ENCODE measurements around the gene CSF3.

Gene CSF3

DNA sequence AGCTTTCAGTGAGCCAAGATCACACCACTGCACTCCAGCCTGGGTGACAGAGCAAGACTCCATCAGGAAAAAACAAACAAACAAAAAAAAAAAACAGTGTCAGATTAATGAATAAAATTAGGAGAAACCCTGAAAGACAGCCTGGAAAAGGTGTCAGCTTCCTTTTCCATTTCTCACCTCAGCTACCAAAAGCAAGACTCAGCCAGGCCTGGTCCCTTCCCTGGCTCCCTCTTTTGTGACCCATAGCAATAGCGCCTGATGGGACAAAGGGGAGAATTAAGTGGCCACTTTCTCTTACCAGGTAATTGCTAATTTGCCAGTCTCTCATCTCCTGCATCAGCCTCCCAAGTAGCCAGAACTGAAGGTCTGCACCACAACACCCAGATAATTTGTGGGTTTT lies 43.6 kb downstream of the CSF3 start:
- no peaks in the 10 kb centered on the region for H3K36me3 ChIP-seq (ENCODE audit: control insufficient read depth in 5 of 5, insufficient read depth in 5 of 5, low read length in 5 of 5)
- H3K9ac ChIP-seq (ENCODE audit: low read length in 5 of 5) = no peak overlapping the region
- H3K27me3 ChIP-seq (ENCODE audit: control insufficient read depth in 5 of 5, insufficient read depth in 4 of 5, low read length in 5 of 5) = no peaks in the 10 kb centered on the region
- H3K27ac ChIP-seq (ENCODE audit: low read depth, low read length) = peak overlapping the region; percentile 69
- H3K9me3 ChIP-seq (ENCODE audit: control insufficient read depth in 5 of 5, low read length in 5 of 5) = no peaks in the 10 kb centered on the region
- no peak overlapping the region for H3K4me3 ChIP-seq (ENCODE audit: low read depth in 1 of 5, low read length in 5 of 5)
- H3K4me1 ChIP-seq (ENCODE audit: control insufficient read depth in 5 of 5, insufficient read depth in 5 of 5, low read length in 5 of 5) = peaks cover 4 to 35% (median 34%) of the 10 kb centered on the region in 5 donors

DNA sequence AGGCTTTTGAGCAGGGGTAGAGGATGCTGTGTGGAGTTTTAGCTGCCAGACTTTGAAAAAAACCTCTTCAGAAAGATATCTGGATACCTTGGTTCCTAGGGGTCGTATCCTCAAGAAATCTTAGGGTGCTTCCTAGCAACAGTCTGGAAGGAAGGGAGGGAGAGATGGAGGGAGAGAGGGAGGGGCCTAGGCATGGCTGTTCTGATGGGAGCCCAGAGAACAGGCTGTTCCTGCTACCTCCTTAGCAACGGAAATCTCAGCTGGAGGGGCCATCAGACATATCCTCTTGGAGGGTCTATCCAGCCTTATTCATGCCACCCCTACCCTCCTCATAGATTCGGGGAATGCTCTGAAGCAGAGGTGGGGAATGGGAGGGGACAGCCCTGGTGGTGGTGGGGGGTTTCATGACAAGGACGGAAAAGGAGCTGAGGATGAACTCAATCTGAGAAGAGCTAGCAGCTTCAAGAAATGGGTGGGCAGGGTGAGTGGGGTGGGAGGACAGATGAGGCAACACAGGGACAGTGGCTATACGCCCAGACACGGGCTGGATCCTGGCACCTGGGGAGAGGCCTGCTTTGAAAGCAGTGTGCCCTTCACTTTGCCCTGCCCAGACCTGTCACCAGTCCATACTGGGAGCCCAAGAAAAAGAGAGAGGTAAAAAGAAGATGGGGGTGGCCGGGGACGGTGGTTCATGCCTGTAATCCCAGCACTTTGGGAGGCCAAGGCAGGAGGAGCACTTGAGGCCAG lies 44.7 kb downstream of the CSF3 start:
- H3K9me3 ChIP-seq (ENCODE audit: control insufficient read depth in 5 of 5, low read length in 5 of 5) = no peaks in the 10 kb centered on the region
- H3K4me1 ChIP-seq (ENCODE audit: control insufficient read depth in 5 of 5, insufficient read depth in 5 of 5, low read length in 5 of 5) = peaks cover 11 to 41% (median 36%) of the 10 kb centered on the region in 5 donors
- no peaks in the 10 kb centered on the region for H3K36me3 ChIP-seq (ENCODE audit: control insufficient read depth in 5 of 5, insufficient read depth in 5 of 5, low read length in 5 of 5)
- no peak overlapping the region for H3K9ac ChIP-seq (ENCODE audit: low read length in 5 of 5)
- H3K27ac ChIP-seq (ENCODE audit: low read depth, low read length) = no peak overlapping the region
- H3K27me3 ChIP-seq (ENCODE audit: control insufficient read depth in 5 of 5, insufficient read depth in 4 of 5, low read length in 5 of 5) = no peaks in the 10 kb centered on the region
- H3K4me3 ChIP-seq (ENCODE audit: low read depth in 1 of 5, low read length in 5 of 5) = no peak overlapping the region

DNA sequence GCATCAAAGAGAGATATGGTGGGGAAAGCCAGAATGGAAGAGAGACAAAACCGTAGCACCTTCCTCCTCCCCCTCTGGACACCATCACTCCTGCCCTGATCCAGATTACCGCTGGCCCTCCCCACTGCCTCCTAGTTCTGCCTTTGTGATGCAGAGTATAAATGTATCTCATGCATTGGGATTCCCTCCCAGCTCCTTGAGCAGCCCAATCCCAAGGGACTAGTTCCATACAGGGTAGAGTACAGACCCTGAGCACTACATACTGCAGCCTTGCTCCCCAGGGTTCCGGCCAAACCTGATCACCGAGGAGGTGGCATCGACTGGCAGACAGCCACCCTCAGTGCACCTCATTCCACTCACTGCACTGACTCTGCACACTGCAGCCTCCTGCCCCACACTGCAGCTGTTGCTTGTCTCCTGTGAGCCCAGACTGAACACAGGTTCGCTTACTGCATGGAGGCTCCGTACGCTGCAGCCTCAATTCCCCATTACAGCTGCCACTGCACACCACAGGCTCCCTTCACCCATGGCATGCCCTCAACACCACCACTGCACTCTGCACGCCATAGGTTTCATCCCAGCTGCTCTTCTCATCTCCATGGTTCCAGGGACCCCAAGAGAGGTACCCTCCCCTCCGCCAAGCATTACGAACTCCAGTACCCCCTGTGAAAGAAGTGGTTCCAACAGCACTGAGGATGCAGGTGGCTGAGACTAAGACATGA lies 45.8 kb downstream of the CSF3 start:
- Histone ChIP-seq H3K4me3 (ENCODE audit: low read depth in 1 of 5, low read length in 5 of 5) (no peak overlapping the region), H3K27me3 (ENCODE audit: control insufficient read depth in 5 of 5, insufficient read depth in 4 of 5, low read length in 5 of 5) (no peaks in the 10 kb centered on the region), H3K9me3 (ENCODE audit: control insufficient read depth in 5 of 5, low read length in 5 of 5) (no peaks in the 10 kb centered on the region), H3K36me3 (ENCODE audit: control insufficient read depth in 5 of 5, insufficient read depth in 5 of 5, low read length in 5 of 5) (no peaks in the 10 kb centered on the region), H3K9ac (ENCODE audit: low read length in 5 of 5) (no peak overlapping the region), H3K4me1 (ENCODE audit: control insufficient read depth in 5 of 5, insufficient read depth in 5 of 5, low read length in 5 of 5) (peaks cover 14 to 52% (median 45%) of the 10 kb centered on the region in 5 donors), H3K27ac (ENCODE audit: low read depth, low read length) (no peak overlapping the region)

DNA sequence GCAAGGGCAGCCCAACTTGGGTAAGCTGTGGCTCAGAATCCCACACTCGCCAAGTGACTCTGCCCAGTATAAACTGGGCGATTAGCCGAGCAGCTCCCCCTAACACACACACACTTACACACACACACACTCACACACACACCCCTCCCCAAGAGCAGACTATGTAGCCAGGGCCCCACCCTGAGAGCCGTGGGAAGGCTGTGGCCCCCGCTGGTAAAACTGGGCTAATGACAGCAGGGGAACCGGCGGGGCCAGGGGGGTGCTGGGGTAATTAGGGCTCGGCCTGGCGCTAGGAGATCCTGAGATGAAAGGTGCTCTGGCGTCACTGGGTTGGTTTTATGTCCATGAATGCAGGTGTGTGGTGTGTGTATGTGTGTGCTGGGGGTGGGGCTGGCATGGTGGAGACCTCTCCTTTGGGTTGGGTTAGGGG lies 46.4 kb downstream of the CSF3 start:
- no peak overlapping the region for H3K4me3 ChIP-seq (ENCODE audit: low read depth in 1 of 5, low read length in 5 of 5)
- H3K9ac ChIP-seq (ENCODE audit: low read length in 5 of 5) = no peak overlapping the region
- H3K27ac ChIP-seq (ENCODE audit: low read depth, low read length) = no peak overlapping the region
- peaks cover 14 to 56% (median 47%) of the 10 kb centered on the region in 5 donors for H3K4me1 ChIP-seq (ENCODE audit: control insufficient read depth in 5 of 5, insufficient read depth in 5 of 5, low read length in 5 of 5)
- H3K27me3 ChIP-seq (ENCODE audit: control insufficient read depth in 5 of 5, insufficient read depth in 4 of 5, low read length in 5 of 5) = no peaks in the 10 kb centered on the region
- H3K9me3 ChIP-seq (ENCODE audit: control insufficient read depth in 5 of 5, low read length in 5 of 5) = no peaks in the 10 kb centered on the region
- H3K36me3 ChIP-seq (ENCODE audit: control insufficient read depth in 5 of 5, insufficient read depth in 5 of 5, low read length in 5 of 5) = no peaks in the 10 kb centered on the region

DNA sequence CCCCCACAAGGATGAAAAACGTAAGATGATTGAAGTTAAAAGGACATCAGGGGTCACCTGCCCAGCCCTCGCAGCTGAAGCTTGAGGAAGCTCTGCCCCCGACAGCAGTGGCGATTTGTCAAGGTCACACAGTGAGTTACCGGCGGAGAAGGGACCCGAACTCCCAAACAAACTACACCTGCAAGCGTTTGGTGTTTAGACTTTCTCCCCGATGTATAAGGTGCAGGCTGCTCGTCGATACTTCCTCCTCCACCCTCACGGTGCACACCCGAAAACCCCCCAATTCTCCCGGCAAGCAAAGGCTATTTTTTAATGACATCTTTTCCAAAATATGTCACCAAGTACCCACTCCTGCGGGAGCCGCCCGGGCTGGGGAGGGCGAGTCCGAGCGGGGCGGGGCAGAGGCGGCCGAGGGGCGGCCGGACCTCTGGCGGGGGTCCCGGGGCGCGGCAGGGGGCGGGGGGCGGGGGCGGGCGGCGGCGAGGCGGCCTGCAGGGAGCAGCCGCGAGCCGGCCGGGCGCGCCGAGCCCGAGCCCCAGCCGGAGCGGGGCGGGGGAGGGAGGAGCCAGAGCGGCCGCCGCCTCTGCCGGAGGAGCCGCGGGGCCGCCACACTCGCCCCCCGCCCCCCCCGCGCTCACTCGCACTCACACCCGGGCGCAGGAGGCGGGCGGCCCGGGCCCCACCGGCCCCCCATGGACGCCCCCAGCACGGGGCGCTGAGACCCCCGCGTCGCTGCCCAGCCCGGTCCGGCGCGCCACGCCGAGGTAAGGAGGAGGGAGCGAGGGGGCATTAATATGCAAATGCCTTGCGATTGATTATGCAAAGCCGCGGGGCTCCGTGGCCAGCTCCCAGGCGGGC lies 47.3 kb downstream of the CSF3 start, which contains the start of gene THRA:
Gene THRA, plus strand, starts transcription at position 637 of the 858 bp plus-strand sequence. CDS start 11,524 bp downstream, outside the sequence.
- Histone ChIP-seq H3K36me3 (ENCODE audit: control insufficient read depth in 5 of 5, insufficient read depth in 5 of 5, low read length in 5 of 5) (peaks cover 0 to 4% (median 0%) of the 10 kb centered on the region in 5 donors), H3K27ac (ENCODE audit: low read depth, low read length) (peak within 1 kb of the TSS; percentile 89), H3K9me3 (ENCODE audit: control insufficient read depth in 5 of 5, low read length in 5 of 5) (no peaks in the 10 kb centered on the region), H3K4me3 (ENCODE audit: low read depth in 1 of 5, low read length in 5 of 5) (peak within 1 kb of the TSS; percentile 90 to 99 (median 96)), H3K27me3 (ENCODE audit: control insufficient read depth in 5 of 5, insufficient read depth in 4 of 5, low read length in 5 of 5) (no peaks in the 10 kb centered on the region), H3K9ac (ENCODE audit: low read length in 5 of 5) (peak within 1 kb of the TSS; percentile 44 to 93 (median 82)), H3K4me1 (ENCODE audit: control insufficient read depth in 5 of 5, insufficient read depth in 5 of 5, low read length in 5 of 5) (peaks cover 16 to 64% (median 54%) of the 10 kb centered on the region in 5 donors)

DNA sequence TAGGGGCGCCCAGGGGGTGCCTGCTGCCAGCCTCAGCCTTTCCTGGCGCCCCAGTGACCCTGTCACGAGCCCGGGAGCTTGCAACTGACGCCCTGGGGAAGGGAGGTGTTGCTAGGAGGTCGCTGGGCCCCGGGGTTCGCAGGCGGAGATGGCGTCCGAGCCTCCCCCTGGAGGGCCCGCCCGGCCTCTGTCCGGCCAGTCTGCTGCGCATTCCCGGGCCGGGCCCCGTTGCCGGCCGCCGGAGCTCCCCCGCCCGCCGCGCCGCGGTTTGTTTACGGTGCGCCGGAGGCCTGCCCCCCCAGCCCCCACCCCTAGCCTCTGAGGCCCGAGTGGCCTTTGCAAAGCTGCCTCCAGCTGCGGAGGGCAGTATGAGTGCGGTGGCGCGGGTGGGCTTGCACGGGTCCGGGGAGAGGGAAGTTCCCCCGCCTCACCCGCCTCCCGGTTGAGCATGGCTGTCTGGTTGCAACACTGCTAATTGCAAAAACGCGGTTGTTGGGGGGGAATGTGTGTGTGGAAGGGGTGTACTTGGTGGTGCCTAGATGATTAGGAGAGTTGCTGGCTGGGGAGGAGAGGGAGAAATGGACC lies 48.0 kb downstream of the CSF3 start:
- Histone ChIP-seq H3K4me3 (ENCODE audit: low read depth in 1 of 5, low read length in 5 of 5) (peak overlapping the region; percentile 90 to 99 (median 96)), H3K36me3 (ENCODE audit: control insufficient read depth in 5 of 5, insufficient read depth in 5 of 5, low read length in 5 of 5) (peaks cover 0 to 4% (median 0%) of the 10 kb centered on the region in 5 donors), H3K9ac (ENCODE audit: low read length in 5 of 5) (peak overlapping the region in 4 of 5 donors; percentile 78 to 93 (median 86)), H3K27ac (ENCODE audit: low read depth, low read length) (peak overlapping the region; percentile 89), H3K27me3 (ENCODE audit: control insufficient read depth in 5 of 5, insufficient read depth in 4 of 5, low read length in 5 of 5) (no peaks in the 10 kb centered on the region), H3K4me1 (ENCODE audit: control insufficient read depth in 5 of 5, insufficient read depth in 5 of 5, low read length in 5 of 5) (peaks cover 18 to 64% (median 54%) of the 10 kb centered on the region in 5 donors), H3K9me3 (ENCODE audit: control insufficient read depth in 5 of 5, low read length in 5 of 5) (no peaks in the 10 kb centered on the region)

DNA sequence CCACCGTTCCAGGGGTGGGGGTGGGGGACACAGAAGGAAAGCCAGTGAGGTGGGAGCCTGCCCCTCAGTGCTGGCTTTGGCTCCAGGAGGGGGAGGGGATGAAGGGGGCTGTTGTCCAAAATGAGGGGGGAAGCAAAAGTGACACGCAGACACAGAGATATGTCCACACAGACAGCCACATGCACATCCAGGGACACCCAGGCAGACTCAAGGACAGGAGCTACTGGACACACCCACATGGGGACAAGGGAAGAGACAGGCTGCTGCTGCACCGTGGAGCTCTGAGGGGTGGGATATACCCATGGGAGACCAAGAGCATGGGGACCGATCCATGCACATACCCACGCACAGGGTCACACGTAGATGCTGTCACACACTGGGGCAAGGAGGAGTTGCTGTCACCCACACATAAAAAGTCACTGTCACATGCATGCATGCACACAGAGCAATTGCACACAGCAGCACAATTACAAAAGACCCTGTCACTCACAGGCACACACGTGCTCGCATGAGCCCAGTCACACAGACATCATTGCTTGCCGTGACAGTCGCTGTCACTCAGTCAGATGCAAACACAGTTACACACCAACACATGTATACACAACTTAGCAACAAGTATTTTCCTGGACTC lies 48.8 kb downstream of the CSF3 start:
- no peaks in the 10 kb centered on the region for H3K9me3 ChIP-seq (ENCODE audit: control insufficient read depth in 5 of 5, low read length in 5 of 5)
- H3K4me1 ChIP-seq (ENCODE audit: control insufficient read depth in 5 of 5, insufficient read depth in 5 of 5, low read length in 5 of 5) = peaks cover 23 to 64% (median 58%) of the 10 kb centered on the region in 5 donors
- H3K36me3 ChIP-seq (ENCODE audit: control insufficient read depth in 5 of 5, insufficient read depth in 5 of 5, low read length in 5 of 5) = peaks cover 0 to 4% (median 0%) of the 10 kb centered on the region in 5 donors
- H3K27ac ChIP-seq (ENCODE audit: low read depth, low read length) = peak overlapping the region; percentile 89
- H3K9ac ChIP-seq (ENCODE audit: low read length in 5 of 5) = peak overlapping the region; percentile 44 to 93 (median 82)
- no peaks in the 10 kb centered on the region for H3K27me3 ChIP-seq (ENCODE audit: control insufficient read depth in 5 of 5, insufficient read depth in 4 of 5, low read length in 5 of 5)
- peak overlapping the region; percentile 90 to 99 (median 96) for H3K4me3 ChIP-seq (ENCODE audit: low read depth in 1 of 5, low read length in 5 of 5)

DNA sequence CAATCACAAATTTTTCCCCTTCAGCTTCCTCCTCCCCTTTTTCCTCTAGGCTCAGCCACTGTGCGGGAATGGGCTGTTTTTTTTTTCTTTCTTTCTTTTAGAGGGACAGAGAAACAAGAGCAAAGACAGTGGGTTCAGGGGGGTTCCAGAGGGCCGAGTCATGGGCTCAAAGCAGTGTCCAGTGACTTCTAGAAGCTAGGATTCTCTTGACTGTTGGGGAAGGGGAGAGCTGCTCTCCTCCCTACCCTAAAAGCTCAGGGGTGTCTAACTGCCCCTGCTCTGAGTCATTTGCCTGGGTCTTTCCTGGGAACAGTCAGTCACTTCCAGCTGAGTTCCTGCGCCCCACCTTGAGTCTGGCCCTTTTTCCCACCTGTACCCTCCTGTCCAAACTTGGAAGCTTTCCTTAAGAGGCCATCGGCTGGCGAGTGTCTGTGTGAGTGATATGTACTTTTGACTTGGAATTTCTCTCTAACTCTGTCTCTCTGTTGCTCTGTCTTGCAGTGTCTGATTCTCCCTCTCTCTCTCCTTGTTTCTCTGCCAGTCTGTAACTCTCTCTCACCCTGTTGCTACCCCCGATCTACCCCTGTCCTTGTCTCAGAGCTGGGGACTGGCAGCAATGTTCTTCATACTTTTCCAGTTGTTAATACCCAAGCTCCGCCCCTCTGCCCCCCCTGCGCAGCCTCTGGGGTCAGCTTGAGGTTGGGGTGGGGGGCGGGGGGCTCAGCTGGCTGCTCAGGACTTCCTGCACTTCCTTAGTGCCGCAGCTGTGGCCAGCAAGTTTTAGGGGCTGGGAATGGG lies 49.9 kb downstream of the CSF3 start:
- H3K9ac ChIP-seq (ENCODE audit: low read length in 5 of 5) = peak overlapping the region in 4 of 5 donors; percentile 52 to 93 (median 64)
- peaks cover 32 to 73% (median 70%) of the 10 kb centered on the region in 5 donors for H3K4me1 ChIP-seq (ENCODE audit: control insufficient read depth in 5 of 5, insufficient read depth in 5 of 5, low read length in 5 of 5)
- H3K36me3 ChIP-seq (ENCODE audit: control insufficient read depth in 5 of 5, insufficient read depth in 5 of 5, low read length in 5 of 5) = peaks cover 0 to 4% (median 0%) of the 10 kb centered on the region in 5 donors
- peak overlapping the region; percentile 89 for H3K27ac ChIP-seq (ENCODE audit: low read depth, low read length)
- H3K4me3 ChIP-seq (ENCODE audit: low read depth in 1 of 5, low read length in 5 of 5) = peak overlapping the region; percentile 90 to 99 (median 96)
- H3K9me3 ChIP-seq (ENCODE audit: control insufficient read depth in 5 of 5, low read length in 5 of 5) = no peaks in the 10 kb centered on the region
- no peaks in the 10 kb centered on the region for H3K27me3 ChIP-seq (ENCODE audit: control insufficient read depth in 5 of 5, insufficient read depth in 4 of 5, low read length in 5 of 5)

Data from subcutaneous abdominal adipose tissue (tissue), 5 donors.